Midbrain (tissue), 1 donor: ENCODE measurements around the gene SORBS2.
A peak's percentile ranks its signal among the peaks of the same experiment; 100 is the strongest.

Source experiments
- DNase-seq: peaks from one replicate; lab custom pipeline; 2025; lab: John Stamatoyannopoulos, UW

SORBS2 gene

GRCh38 chr4:185638093-185638492 lies 173.9 kb downstream of the SORBS2 start:
- DNase-seq: no peak

- no peak for DNase-seq
These were observed 174.7 kb downstream of the SORBS2 start for GRCh38 chr4:185637163-185637875.

GRCh38 chr4:185634066-185634652 lies 177.8 kb downstream of the SORBS2 start:
- no peak for DNase-seq

GRCh38 chr4:185626798-185627197 lies 185.2 kb downstream of the SORBS2 start:
- DNase-seq: no peak

- no peak for DNase-seq
These were observed 186.5 kb downstream of the SORBS2 start for GRCh38 chr4:185625503-185625902.

- no peak for DNase-seq
These were observed 187.8 kb downstream of the SORBS2 start for GRCh38 chr4:185624259-185624589.

GRCh38 chr4:185623444-185624258 lies 188.3 kb downstream of the SORBS2 start:
- no peak for DNase-seq

- no peak for DNase-seq
These were observed 203.8 kb downstream of the SORBS2 start for GRCh38 chr4:185608185-185608584.

GRCh38 chr4:185602397-185602796 lies 209.6 kb downstream of the SORBS2 start:
- no peak for DNase-seq

GRCh38 chr4:185600801-185601434 lies 211.1 kb downstream of the SORBS2 start:
- DNase-seq: no peak

- no peak for DNase-seq
These were observed 212.3 kb downstream of the SORBS2 start for GRCh38 chr4:185599553-185600243.

- DNase-seq: no peak
These were observed 213.0 kb downstream of the SORBS2 start for GRCh38 chr4:185598846-185599552.

GRCh38 chr4:185597532-185598188 lies 214.3 kb downstream of the SORBS2 start:
- DNase-seq: peak; percentile 87

- no peak for DNase-seq
These were observed 219.0 kb downstream of the SORBS2 start for GRCh38 chr4:185592845-185593488.

GRCh38 chr4:185592438-185592837 lies 219.6 kb downstream of the SORBS2 start:
- DNase-seq: no peak

- no peak for DNase-seq
These were observed 220.3 kb downstream of the SORBS2 start for GRCh38 chr4:185591679-185592141.

GRCh38 chr4:185590982-185591381 lies 221.0 kb downstream of the SORBS2 start:
- DNase-seq: no peak

GRCh38 chr4:185589067-185589836 lies 222.7 kb downstream of the SORBS2 start:
- DNase-seq: no peak

GRCh38 chr4:185587427-185588161 lies 224.4 kb downstream of the SORBS2 start:
- no peak for DNase-seq
